ENCODE measurements around the gene LAMB4. TPM values are rescaled to one million over a fixed set of nuclear protein-coding genes. Genes with fewer than 3 reads are reported as not detected.

The LAMB4 gene
- total and polyA plus RNA-seq, 2 of the 4 experiments (the other 2 are of a cell fraction), result 0.12 to 0.18 TPM

- ATAC-seq (ENCODE audit: low read depth), result peak; percentile 50
- DNase-seq, result no peak
These were observed 41.4 kb downstream of the LAMB4 start for GRCh38 chr7:108088729-108089128.

More at GRCh38 chr7:108088729-108089128, 41.4 kb downstream of the LAMB4 start:
- H3K18ac ChIP-seq (ENCODE audit: low read depth, low read length), result peak overlapping the region; percentile 86; the same call in 1 of the 2 replicates
- H2BK120ac ChIP-seq (ENCODE audit: low read depth, low read length), result peak overlapping the region; percentile 77
- no peak overlapping the region for H3K27ac ChIP-seq (ENCODE audit: insufficient read depth, low read length)
- TF ChIP-seq CTCF (conservative IDR thresholded peaks at IDR 0.05; ENCODE audit: low read depth, low read length), result no peak
- TF ChIP-seq MXI1 (IDR thresholded peaks at IDR 0.05; ENCODE audit: borderline replicate concordance, low read depth, low read length), result no peak
- peak overlapping the region; percentile 44; the same call in 1 of the 2 replicates for H3K4me2 ChIP-seq (ENCODE audit: low read depth, low read length)
- H3K4ac ChIP-seq (ENCODE audit: low read depth, low read length), result peak overlapping the region; percentile 39; the same call in 1 of the 2 replicates
- dilution Hi-C loops (cut with HindIII; ENCODE audit: low sequenced_read_pairs, unreplicated experiment), result no loop called here
- H3K9me3 ChIP-seq (ENCODE audit: control insufficient read depth, insufficient read depth, low read length), result no peaks in the 10 kb centered on the region
- ChIA-PET CTCF (no interaction called here), POLR2A (ENCODE audit: unreplicated experiment) (interaction anchor here (0.9 kb wide), 1 partner anchor 9 kb away, joined by 3 read pairs; no protein-coding TSS in a partner anchor)
- no peak overlapping the region for H2AK5ac ChIP-seq (ENCODE audit: low read depth, low read length)
- H2BK20ac ChIP-seq (ENCODE audit: low read depth, low read length), result peak overlapping the region; percentile 90
- no peaks in the 10 kb centered on the region for H3K79me1 ChIP-seq (ENCODE audit: low read depth in 1 of 2, low read length in 2 of 2)
- no peak overlapping the region for H2AFZ ChIP-seq (replicated peaks; ENCODE audit: low read length, poor library complexity)
- intact Hi-C loops (cut with micrococcal nuclease), result no loop called here
- H4K20me1 ChIP-seq (ENCODE audit: insufficient read depth, low read length), result no peaks in the 10 kb centered on the region
- peak overlapping the region; percentile 24 for H2BK5ac ChIP-seq (ENCODE audit: low read depth, low read length, poor library complexity, severe bottlenecking)
- H3K36me3 ChIP-seq (ENCODE audit: control insufficient read depth, insufficient read depth, low read length), result no peaks in the 10 kb centered on the region
- in situ Hi-C loops (cut with MboI; ENCODE audit: low sequenced_read_pairs), result no loop called here
- no peaks in the 10 kb centered on the region for H3K27me3 ChIP-seq (ENCODE audit: control insufficient read depth, insufficient read depth, low read length)
- H4K8ac ChIP-seq (ENCODE audit: low read depth in 2 of 2, low read length in 2 of 2), result peak overlapping the region in 1 of 2 experiments; percentile 58; a peak in 1 of 4 replicates
- no peak overlapping the region for H3K4me3 ChIP-seq (ENCODE audit: insufficient read depth, low read depth, low read length)
- no peak overlapping the region for H3K9ac ChIP-seq (ENCODE audit: low read depth, low read length)
- H3K56ac ChIP-seq (ENCODE audit: extremely low read depth, insufficient read depth, low read length), result no peak overlapping the region
- H4K5ac ChIP-seq (ENCODE audit: low read depth, low read length), result peak overlapping the region; percentile 22; the same call in 1 of the 2 replicates
- no peak overlapping the region for H2AK9ac ChIP-seq (replicated peaks; ENCODE audit: low read depth, low read length, poor library complexity)
- no TSS peak for BruUV-seq (replicated peaks)
- H4K91ac ChIP-seq (ENCODE audit: insufficient read depth, low read depth, low read length), result peak overlapping the region; percentile 77; the same call in 1 of the 2 replicates
- peaks cover 15% of the 10 kb centered on the region for H3K4me1 ChIP-seq (ENCODE audit: control insufficient read depth, insufficient read depth, low read length)
- peaks cover 14% of the 10 kb centered on the region for H3K9me1 ChIP-seq (ENCODE audit: insufficient read depth, low read length)
- 0 out of 2 replicates have a peak overlapping the region, but pooled peaks have one; percentile 51 for H3K14ac ChIP-seq (replicated peaks; ENCODE audit: low read depth, low read length)
- H2BK15ac ChIP-seq (ENCODE audit: low read depth, low read length), result 0 out of 3 replicates have a peak overlapping the region, but pooled peaks have one; percentile 23
- peak overlapping the region; percentile 20; the same call in 1 of the 2 replicates for H3K23ac ChIP-seq (ENCODE audit: low read depth, low read length)
